Gastroesophageal sphincter (tissue), 3 donors: ENCODE data around the gene CRYGN.

Source experiments
- EP300 ChIP-seq: sonication (generic); formaldehyde crosslinking; IDR thresholded peaks from one replicate; pipeline ENCODE4 v1.6.1; 2017; ENCODE audit warnings: antibody characterized with exemption, mild to moderate bottlenecking
- POLR2A ChIP-seq, 2 donors: fragments of 450-650 bp; IDR thresholded peaks; one replicate each; pipeline ENCODE4 v1.6.1; 2017; ENCODE audit warnings: antibody characterized with exemption in 2 of 2, mild to moderate bottlenecking in 2 of 2, moderate library complexity in 1 of 2
- TF ChIP-seq, protein P1 (sequence below), 4 experiments: fragments of 200-600 bp in 2 of 4; fragments of 450-650 bp in 2 of 4; sonication (generic) in 1 of 4; IDR thresholded peaks; one replicate each; pipeline ENCODE4 v1.5.1; 2017 to 2019; ENCODE audit warnings: antibody characterized with exemption in 4 of 4, mild to moderate bottlenecking in 2 of 4, moderate library complexity in 2 of 4

DNA sequence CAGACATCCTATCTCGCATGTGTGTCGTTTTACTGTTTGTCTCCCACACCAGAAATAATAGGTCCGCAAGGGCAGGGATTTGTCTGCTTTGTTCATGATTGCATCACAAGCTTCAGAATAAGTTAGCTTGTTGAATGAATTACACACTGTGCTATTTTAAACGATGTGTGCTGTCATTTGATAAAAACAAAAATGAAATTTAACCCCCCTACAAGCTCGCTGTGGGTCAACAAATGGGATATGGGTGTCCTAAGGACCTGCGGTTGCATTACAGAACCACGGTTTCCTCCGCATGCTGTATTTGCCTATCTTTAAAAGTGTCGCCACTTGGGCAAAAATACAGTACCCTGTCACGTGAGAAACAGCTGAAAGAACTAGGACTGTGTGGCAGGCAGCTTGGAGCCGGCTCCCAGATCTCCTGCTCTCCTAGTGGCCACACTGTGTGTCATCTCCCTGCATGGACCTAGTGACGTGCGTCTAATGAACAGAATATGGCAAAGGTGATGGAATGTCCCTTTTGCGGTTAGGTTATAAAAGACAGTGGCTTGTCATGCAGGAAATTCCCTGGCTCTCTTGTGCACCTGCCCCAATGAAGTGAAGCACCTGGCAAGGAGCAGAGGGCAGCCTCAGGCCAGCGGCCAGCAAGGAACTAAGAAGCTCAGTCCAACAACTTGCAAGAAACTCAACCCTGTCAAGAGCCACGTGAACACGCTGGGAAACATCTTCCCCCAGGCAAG, 32.9 kb upstream of the CRYGN start:
- no peak for TF ChIP-seq POLR2A (IDR thresholded peaks at IDR 0.05)
- TF ChIP-seq EP300: no peak
- TF ChIP-seq, protein P1, sequence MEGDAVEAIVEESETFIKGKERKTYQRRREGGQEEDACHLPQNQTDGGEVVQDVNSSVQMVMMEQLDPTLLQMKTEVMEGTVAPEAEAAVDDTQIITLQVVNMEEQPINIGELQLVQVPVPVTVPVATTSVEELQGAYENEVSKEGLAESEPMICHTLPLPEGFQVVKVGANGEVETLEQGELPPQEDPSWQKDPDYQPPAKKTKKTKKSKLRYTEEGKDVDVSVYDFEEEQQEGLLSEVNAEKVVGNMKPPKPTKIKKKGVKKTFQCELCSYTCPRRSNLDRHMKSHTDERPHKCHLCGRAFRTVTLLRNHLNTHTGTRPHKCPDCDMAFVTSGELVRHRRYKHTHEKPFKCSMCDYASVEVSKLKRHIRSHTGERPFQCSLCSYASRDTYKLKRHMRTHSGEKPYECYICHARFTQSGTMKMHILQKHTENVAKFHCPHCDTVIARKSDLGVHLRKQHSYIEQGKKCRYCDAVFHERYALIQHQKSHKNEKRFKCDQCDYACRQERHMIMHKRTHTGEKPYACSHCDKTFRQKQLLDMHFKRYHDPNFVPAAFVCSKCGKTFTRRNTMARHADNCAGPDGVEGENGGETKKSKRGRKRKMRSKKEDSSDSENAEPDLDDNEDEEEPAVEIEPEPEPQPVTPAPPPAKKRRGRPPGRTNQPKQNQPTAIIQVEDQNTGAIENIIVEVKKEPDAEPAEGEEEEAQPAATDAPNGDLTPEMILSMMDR (IDR thresholded peaks at IDR 0.05): no peak
